WTC11 (cell line): ENCODE measurements around the gene NTN5.
"Not testable (repeated sequence)": the region's sequence is repeated elsewhere in the genome, so short reads cannot be mapped to it uniquely, and the experiment has no call there.

Experiments
- ELF4 ChIP-seq: sonication (generic); formaldehyde crosslinking; IDR thresholded peaks from 2 replicates; pipeline ENCODE4 v1.8.1; 2022; ENCODE audit warnings: low read depth, mild to moderate bottlenecking, moderate library complexity, missing genetic modification reagents
- ESRRA ChIP-seq: sonication (generic); formaldehyde crosslinking; IDR thresholded peaks from 2 replicates; pipeline ENCODE4 v1.8.1; 2022; ENCODE audit warnings: mild to moderate bottlenecking, missing genetic modification reagents, borderline replicate concordance
- NR2C2 ChIP-seq: sonication (generic); formaldehyde crosslinking; IDR thresholded peaks from 2 replicates; pipeline ENCODE4 v1.8.0; 2022; ENCODE audit warnings: mild to moderate bottlenecking, missing genetic modification reagents
- ZNF263 ChIP-seq: sonication (generic); formaldehyde crosslinking; IDR thresholded peaks from 2 replicates; pipeline ENCODE4 v1.8.1; 2022; ENCODE audit warnings: low read depth, mild to moderate bottlenecking, moderate library complexity, missing genetic modification reagents
- TF ChIP-seq, protein P1 (sequence below): sonication (generic); formaldehyde crosslinking; IDR thresholded peaks from 2 replicates; pipeline ENCODE4 v1.8.1; 2023; ENCODE audit warnings: mild to moderate bottlenecking, missing genetic modification reagents, moderate library complexity
- TF ChIP-seq, protein P2 (sequence below): fragments of 200-600 bp; IDR thresholded peaks from 2 replicates; pipeline ENCODE4 v1.8.0; 2022; ENCODE audit warnings: antibody characterized with exemption
- TF ChIP-seq, protein P3 (sequence below): sonication (generic); formaldehyde crosslinking; IDR thresholded peaks from 2 replicates; pipeline ENCODE4 v1.8.1; 2023; ENCODE audit warnings: mild to moderate bottlenecking, missing genetic modification reagents
- TF ChIP-seq, protein P4 (sequence below): sonication (generic); formaldehyde crosslinking; IDR thresholded peaks from 2 replicates; pipeline ENCODE4 v1.8.0; 2022; ENCODE audit warnings: mild to moderate bottlenecking, missing genetic modification reagents
- TF ChIP-seq, protein P5 (sequence below): sonication (generic); formaldehyde crosslinking; IDR thresholded peaks from 2 replicates; pipeline ENCODE4 v1.8.0; 2022; ENCODE audit warnings: mild to moderate bottlenecking, missing genetic modification reagents
- TF ChIP-seq, protein P6 (sequence below): sonication (generic); formaldehyde crosslinking; IDR thresholded peaks from 2 replicates; pipeline ENCODE4 v1.8.0; 2023; ENCODE audit warnings: mild to moderate bottlenecking, missing genetic modification reagents

DNA sequence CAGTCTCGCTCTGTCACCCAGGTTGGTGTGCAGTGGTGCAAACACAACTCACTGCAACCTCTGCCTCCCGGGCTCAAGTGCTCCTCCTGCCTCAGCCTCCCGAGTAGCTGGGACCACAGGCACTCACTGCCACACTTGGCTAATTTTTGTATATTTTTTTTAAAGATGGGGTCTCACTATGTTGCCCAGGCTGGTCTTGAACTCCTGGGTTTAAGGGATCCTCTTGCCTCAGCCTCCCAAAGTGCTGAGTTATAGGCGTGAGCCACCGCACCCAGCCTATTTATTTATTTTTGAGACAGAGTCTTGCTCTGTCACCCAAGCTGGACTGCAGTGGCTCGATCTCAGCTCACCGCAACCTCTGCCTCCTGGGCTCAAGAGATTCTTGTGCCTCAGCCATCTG lies 13.8 kb upstream of the NTN5 start:
- not testable (repeated sequence) for TF ChIP-seq ESRRA (CRISPR knock-in tag); NR2C2 (CRISPR knock-in tag); ELF4; ZNF263 (CRISPR knock-in tag)
- TF ChIP-seq, protein P1, sequence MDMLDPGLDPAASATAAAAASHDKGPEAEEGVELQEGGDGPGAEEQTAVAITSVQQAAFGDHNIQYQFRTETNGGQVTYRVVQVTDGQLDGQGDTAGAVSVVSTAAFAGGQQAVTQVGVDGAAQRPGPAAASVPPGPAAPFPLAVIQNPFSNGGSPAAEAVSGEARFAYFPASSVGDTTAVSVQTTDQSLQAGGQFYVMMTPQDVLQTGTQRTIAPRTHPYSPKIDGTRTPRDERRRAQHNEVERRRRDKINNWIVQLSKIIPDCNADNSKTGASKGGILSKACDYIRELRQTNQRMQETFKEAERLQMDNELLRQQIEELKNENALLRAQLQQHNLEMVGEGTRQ (CRISPR knock-in tag): not testable (repeated sequence)
- TF ChIP-seq, protein P2, sequence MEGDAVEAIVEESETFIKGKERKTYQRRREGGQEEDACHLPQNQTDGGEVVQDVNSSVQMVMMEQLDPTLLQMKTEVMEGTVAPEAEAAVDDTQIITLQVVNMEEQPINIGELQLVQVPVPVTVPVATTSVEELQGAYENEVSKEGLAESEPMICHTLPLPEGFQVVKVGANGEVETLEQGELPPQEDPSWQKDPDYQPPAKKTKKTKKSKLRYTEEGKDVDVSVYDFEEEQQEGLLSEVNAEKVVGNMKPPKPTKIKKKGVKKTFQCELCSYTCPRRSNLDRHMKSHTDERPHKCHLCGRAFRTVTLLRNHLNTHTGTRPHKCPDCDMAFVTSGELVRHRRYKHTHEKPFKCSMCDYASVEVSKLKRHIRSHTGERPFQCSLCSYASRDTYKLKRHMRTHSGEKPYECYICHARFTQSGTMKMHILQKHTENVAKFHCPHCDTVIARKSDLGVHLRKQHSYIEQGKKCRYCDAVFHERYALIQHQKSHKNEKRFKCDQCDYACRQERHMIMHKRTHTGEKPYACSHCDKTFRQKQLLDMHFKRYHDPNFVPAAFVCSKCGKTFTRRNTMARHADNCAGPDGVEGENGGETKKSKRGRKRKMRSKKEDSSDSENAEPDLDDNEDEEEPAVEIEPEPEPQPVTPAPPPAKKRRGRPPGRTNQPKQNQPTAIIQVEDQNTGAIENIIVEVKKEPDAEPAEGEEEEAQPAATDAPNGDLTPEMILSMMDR: not testable (repeated sequence)
- TF ChIP-seq, protein P3, sequence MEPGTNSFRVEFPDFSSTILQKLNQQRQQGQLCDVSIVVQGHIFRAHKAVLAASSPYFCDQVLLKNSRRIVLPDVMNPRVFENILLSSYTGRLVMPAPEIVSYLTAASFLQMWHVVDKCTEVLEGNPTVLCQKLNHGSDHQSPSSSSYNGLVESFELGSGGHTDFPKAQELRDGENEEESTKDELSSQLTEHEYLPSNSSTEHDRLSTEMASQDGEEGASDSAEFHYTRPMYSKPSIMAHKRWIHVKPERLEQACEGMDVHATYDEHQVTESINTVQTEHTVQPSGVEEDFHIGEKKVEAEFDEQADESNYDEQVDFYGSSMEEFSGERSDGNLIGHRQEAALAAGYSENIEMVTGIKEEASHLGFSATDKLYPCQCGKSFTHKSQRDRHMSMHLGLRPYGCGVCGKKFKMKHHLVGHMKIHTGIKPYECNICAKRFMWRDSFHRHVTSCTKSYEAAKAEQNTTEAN (CRISPR knock-in tag): not testable (repeated sequence)
- TF ChIP-seq, protein P4, sequence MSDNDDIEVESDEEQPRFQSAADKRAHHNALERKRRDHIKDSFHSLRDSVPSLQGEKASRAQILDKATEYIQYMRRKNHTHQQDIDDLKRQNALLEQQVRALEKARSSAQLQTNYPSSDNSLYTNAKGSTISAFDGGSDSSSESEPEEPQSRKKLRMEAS (CRISPR knock-in tag): not testable (repeated sequence)
- TF ChIP-seq, protein P5, sequence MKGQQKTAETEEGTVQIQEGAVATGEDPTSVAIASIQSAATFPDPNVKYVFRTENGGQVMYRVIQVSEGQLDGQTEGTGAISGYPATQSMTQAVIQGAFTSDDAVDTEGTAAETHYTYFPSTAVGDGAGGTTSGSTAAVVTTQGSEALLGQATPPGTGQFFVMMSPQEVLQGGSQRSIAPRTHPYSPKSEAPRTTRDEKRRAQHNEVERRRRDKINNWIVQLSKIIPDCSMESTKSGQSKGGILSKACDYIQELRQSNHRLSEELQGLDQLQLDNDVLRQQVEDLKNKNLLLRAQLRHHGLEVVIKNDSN (CRISPR knock-in tag): not testable (repeated sequence)
- TF ChIP-seq, protein P6, sequence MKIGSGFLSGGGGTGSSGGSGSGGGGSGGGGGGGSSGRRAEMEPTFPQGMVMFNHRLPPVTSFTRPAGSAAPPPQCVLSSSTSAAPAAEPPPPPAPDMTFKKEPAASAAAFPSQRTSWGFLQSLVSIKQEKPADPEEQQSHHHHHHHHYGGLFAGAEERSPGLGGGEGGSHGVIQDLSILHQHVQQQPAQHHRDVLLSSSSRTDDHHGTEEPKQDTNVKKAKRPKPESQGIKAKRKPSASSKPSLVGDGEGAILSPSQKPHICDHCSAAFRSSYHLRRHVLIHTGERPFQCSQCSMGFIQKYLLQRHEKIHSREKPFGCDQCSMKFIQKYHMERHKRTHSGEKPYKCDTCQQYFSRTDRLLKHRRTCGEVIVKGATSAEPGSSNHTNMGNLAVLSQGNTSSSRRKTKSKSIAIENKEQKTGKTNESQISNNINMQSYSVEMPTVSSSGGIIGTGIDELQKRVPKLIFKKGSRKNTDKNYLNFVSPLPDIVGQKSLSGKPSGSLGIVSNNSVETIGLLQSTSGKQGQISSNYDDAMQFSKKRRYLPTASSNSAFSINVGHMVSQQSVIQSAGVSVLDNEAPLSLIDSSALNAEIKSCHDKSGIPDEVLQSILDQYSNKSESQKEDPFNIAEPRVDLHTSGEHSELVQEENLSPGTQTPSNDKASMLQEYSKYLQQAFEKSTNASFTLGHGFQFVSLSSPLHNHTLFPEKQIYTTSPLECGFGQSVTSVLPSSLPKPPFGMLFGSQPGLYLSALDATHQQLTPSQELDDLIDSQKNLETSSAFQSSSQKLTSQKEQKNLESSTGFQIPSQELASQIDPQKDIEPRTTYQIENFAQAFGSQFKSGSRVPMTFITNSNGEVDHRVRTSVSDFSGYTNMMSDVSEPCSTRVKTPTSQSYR (CRISPR knock-in tag): not testable (repeated sequence)
